ENCODE results near the gene ATG9B.
A peak's percentile ranks its signal among the peaks of the same experiment; 100 is the strongest.
"Not testable (repeated sequence)": the region's sequence is repeated elsewhere in the genome, so short reads cannot be mapped to it uniquely, and the experiment has no call there.

Gene ATG9B

DNA sequence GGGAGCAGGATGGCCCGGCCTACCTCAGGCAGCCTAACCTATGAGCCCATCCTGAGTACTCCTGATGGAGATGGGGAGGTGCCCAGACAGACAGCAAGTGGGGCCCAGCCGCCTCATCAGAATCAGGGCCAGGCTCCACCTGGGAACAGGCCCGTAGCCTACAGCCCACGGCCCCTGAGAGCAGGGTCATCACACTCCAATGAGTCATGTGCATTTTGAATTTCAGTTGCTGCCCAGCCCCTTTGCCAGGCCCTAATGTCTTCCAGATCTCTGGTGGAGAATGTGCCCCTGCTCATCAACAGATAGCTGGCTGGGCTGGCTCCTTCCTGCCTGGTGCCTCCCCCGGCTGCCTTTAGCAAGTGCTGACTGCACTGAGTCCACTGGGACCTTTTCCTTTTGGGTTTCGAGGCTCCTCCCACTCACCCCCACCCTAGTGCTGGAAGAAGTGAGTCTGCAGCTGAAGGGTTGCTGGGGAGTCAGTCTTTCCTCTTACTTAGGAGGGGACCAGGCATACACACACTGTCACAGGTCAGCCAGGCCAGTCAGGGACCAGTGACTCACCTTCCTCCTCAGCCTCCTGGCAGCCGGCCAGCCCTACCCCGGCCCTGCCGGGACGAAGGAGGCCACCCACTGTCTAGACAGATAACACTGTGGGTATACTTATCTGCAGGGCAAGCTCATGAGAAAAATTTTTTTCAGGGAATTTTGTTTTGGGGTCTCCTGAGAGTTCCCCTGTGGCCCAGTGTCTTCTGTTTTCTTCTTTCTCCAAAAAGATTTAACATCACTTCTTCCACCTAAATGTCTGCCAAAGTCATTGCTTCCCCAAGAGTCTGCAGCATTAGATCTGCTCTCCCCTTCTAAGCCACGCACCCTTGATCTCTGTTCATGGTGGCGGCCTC, 14.9 kb upstream of the ATG9B start:
- DNase-seq (ENCODE audit: low spot score): peak; percentile 78

DNA sequence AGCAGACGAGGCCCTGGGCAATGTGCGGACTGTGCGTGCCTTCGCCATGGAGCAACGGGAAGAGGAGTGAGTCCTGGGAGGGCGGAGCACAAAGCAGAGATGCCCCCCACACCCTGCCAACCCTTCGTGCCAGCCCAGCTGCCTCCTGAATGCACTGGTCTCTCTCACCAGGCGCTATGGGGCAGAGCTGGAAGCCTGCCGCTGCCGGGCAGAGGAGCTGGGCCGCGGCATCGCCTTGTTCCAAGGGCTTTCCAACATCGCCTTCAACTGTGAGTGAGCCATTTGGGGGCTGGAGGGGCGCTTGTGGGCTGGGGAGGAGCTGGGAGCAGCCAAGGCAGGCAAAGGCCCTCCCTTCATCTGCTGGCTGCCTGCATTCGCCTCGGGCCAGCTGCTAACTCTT, 11.6 kb upstream of the ATG9B start:
- DNase-seq (ENCODE audit: low spot score): no peak

DNA sequence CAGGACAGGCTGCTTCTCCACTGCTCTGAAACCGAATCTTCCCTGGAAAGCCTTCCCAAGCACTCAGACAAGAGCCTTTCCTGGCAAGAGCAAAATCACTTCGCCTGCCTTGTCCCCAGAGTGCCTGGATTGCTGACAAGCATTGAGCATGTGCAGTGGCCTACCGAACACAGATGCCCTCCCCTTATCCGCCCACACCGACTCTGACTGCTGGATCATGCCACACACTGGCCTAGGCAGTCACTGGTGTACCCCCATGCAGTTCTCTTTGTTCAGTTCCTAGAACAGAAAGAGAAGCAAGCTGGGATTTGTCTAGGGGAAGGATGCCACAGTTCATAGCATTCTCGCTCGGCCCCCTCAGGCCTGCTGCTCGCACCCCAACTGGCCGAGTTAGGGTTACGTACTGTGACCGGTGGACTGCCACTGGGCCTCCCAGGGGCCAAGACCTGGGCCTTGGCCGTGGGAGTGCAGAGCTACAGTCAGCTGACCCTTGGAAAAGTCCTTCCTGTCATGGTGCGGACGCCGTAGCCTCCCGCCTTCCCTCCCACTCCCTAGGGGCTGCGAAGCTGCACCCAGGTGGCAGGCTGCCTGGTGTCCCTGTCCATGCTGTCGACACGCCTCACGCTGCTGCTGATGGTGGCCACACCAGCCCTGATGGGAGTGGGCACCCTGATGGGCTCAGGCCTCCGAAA, 10.9 kb upstream of the ATG9B start:
- DNase-seq (ENCODE audit: low spot score): no peak

GRCh38 chr7:151034312-151035025, 10.2 kb upstream of the ATG9B start:
- no peak for DNase-seq (ENCODE audit: low spot score)

GRCh38 chr7:151033864-151034249, 9.6 kb upstream of the ATG9B start:
- no peak for DNase-seq (ENCODE audit: low spot score)

- DNase-seq (ENCODE audit: low spot score): no peak
These were observed 8.9 kb upstream of the ATG9B start for GRCh38 chr7:151032936-151033863.

DNA sequence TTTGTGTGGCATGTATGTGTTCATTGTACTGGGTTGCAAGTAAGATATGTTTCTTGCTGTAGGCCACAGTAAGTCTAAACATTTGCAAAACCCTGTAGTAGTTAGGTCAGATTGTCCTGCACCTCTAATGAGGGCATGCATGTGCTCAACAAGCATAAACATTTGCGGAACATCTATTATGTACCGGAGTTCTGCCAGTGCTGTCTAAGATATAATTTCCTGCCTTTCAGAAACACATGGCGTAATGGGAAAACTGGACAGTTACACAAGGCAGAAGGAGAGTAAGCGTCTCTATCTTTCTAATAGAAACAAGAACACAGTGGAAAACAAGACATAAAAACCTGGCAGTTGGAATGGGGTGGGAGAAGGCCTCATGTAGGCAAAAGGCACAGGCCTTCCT, 6.7 kb upstream of the ATG9B start:
- DNase-seq (ENCODE audit: low spot score): no peak

DNA sequence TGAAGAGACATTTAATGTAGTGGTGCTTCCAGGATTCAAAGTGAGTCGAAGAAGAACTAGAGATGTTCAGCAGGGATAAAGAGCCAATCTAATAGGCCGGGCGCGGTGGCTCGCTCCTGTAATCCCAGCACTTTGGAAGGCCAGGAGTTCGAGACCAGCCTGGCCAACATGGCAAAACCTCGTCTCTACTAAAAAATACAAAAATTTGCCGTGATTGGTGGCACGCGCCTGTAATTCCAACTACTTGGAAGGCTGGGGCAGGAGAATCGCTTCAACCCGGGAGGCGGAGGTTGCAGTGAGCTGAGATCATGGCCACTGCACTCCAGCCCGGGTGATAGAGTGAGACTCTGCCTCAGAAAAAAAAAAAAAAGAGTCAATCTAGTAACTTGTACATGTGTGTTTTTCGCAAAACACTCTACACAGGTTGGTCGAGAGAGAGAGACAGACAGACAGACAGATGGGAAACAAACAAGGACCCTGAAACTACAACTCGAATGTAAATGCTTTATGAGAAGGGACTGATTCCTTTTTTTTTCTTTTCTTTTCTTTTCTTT, 4.7 kb upstream of the ATG9B start:
- no peak for DNase-seq (ENCODE audit: low spot score)

DNA sequence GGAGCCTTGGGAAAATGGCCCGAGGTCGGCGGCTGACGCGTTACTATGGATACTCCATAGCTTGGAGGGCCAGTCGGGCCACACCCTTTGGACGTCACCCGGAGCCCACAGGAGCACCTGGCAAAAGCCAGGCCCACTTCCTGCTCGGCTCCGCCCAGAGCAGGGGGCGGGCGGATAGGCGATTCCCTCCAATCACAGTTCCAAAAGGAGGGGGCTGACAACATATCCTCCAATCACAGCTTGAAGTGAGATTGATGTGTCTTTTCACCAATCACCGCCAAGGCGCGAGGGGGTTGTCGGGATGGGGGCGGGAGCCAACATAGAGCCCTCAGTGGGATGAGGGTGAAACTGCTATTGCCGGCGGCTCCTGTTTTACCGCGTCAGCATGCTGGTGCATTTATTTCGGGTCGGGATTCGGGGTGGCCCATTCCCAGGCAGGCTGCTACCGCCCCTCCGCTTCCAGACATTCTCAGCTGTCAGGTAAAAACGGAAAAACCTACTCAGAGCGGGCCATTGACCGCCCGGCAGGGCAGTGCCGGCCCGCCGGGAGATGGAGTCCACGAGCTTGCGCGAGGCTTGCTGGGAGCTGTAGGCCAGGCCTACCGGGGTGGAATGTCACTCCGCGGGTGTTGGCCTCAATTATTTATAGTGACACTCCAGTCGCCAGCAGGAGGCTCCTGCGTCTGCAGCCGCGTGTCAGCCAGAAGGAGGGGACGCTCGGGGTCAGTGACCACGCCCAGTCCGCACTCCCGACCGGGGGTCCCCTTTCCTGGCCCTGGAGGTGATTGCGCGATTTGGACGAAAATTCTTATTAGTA, 4.0 kb upstream of the ATG9B start, which contains the start of gene ABCB8:
ABCB8 (plus strand) TSS at position 320 of the 817 bp plus-strand sequence; CDS start at position 386, 66 bp downstream.
- DNase-seq (ENCODE audit: low spot score): peak; percentile 100

- not testable (repeated sequence) for DNase-seq (ENCODE audit: low spot score)
These were observed 3.4 kb upstream of the ATG9B start for GRCh38 chr7:151027728-151028130.

DNA sequence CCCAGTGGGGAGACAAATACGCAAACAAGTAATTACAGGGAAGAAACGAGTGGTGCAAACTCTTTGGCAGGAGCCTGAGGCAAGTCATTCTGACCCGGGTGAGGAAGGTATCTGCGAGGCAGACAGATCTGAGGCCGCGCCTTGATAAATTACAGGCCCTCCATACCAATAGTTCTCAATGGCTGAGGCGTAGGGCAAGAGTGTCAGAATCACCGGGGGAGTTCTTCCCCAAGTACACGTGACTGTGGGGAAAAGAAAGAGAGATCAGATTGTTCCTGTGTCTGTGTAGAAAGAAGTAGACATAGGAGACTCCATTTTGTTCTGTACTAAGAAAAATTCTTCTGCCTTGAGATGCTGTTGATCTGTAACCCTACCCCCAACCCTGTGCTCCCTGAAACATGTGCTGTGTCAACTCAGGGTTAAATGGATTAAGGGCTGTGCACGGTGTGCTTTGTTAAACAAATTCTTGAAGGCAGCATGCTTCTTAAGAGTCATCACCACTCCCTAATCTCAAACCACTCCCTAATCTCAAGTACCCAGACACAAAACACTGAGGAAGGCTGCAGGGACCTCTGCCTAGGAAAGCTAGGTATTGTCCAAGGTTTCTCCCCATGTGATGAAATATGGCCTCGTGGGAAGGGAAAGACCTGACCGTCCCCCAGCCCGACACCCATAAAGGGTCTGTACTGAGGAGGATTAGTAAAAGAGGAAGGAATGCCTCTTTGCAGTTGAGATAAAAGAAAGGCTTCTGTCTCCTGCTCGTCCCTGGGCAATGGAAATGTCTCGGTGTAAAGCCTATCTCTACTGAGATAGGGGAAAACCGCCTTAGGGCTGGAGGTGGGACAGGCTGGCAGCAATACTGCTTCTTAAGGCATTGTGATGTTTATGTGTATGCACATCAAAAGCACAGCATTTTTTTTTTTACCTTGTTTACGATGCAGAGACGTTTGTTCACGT, 2.8 kb upstream of the ATG9B start:
- not testable (repeated sequence) for DNase-seq (ENCODE audit: low spot score)

GRCh38 chr7:151025924-151026671, 1.8 kb upstream of the ATG9B start:
- DNase-seq (ENCODE audit: low spot score): peak; percentile 45

DNA sequence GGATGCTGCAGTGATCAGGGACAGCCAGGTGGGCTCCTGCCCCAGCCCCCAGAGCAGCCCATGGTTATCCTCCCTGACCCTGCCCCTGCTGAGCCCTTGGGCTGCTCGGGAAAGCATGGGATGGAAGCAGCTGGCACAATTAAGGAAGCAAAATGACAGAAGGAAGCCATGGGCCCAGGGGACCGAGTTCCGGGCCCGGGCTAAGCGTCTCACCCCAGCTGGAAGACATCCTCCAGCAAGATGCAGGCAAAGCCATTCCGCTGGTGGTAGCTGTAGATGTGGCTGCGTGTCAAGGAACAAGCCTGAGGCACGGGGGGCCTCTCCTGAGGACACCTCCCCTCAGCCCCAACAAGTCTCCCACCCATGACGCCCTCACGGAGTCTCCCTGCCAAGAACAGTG, 1.1 kb downstream of the ATG9B start:
- no peak for DNase-seq (ENCODE audit: low spot score)

GRCh38 chr7:151020231-151020630, 4.1 kb downstream of the ATG9B start:
- no peak for DNase-seq (ENCODE audit: low spot score)

DNA sequence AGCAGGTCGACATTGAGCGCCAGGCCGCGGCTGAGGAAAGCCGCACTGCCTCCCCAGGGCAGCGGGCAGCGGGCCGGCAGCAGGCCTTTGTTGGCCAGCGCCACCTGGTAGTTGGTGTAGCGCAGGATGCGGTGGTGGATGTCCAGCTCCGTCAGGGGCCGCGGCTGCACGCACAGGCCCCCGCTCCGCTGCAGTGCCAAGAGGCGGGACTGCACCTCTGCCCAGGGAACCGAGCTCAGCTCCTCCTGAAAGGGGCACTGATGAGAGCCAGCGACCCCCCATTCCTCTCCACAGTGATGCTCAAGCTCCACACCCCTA, 5.2 kb downstream of the ATG9B start:
- DNase-seq (ENCODE audit: low spot score): no peak

GRCh38 chr7:151018421-151019129, 5.7 kb downstream of the ATG9B start:
- no peak for DNase-seq (ENCODE audit: low spot score)

- DNase-seq (ENCODE audit: low spot score): peak; percentile 71
These were observed 6.3 kb downstream of the ATG9B start for GRCh38 chr7:151017953-151018420.
